HAP-1 (cell line): ENCODE results near the gene C12orf42.

Experiments
- DNase-seq, 2 experiments: peaks; one replicate each; pipeline ENCODE4 v3.0.0-alpha.2; 2016 to 2020; ENCODE audit warnings: low spot score in 2 of 2
- H3K27me3 ChIP-seq: fragments of 250-450 bp; sonication (Bioruptor Pico); 2 replicates; pipeline ENCODE4 v1.5.1; 2020; ENCODE audit warnings: low read depth, mild to moderate bottlenecking, moderate library complexity
- H3K36me3 ChIP-seq: fragments of 250-450 bp; sonication (Bioruptor Pico); replicated peaks from 2 replicates; pipeline ENCODE4 v1.5.1; 2020; ENCODE audit warnings: mild to moderate bottlenecking
- H3K4me1 ChIP-seq: fragments of 250-450 bp; sonication (Bioruptor Pico); 2 replicates; pipeline ENCODE4 v1.5.1; 2020; ENCODE audit warnings: mild to moderate bottlenecking
- H3K4me3 ChIP-seq: fragments of 250-450 bp; sonication (Bioruptor Pico); 2 replicates; pipeline ENCODE4 v1.5.1; 2020; ENCODE audit warnings: mild to moderate bottlenecking, moderate library complexity
- H3K9me3 ChIP-seq: fragments of 250-450 bp; sonication (Bioruptor Pico); 2 replicates; pipeline ENCODE4 v1.5.1; 2020; ENCODE audit warnings: mild to moderate bottlenecking, moderate library complexity
- in situ Hi-C: fragments of 300-500 bp; cut with MboI; formaldehyde crosslinking; loops from 3 replicates; pipeline ENCODE4 v1.14.3; 2020; ENCODE audit warnings: low sequenced_read_pairs, inconsistent platforms, mixed read lengths

Gene C12orf42

DNA sequence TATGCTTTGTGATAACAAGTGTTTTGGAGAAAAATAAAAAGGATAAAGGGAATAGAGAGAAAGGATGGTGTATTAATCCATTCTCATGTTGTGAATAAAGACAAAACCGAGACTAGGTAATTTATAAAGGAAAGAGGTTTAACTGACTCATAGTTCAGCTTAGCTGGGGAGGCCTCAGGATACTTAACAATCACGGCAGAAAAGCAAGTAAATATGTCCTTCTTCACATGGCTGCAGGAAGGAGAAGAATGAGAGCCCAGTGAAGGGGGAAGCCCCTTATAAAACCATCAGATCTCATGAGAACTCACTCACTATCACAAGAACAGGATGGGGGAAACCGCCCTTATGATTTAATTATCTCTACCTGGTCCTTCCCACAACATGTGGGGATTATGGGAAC, 18.1 kb upstream of the C12orf42 start:
- DNase-seq, result no peak
- no peaks in the 10 kb centered on the region for H3K27me3 ChIP-seq
- in situ Hi-C loops, result no loop called here
- no peaks in the 10 kb centered on the region for H3K4me1 ChIP-seq
- no peaks in the 10 kb centered on the region for H3K9me3 ChIP-seq
- no peaks in the 10 kb centered on the region for H3K36me3 ChIP-seq
- H3K4me3 ChIP-seq, result no peak overlapping the region

DNA sequence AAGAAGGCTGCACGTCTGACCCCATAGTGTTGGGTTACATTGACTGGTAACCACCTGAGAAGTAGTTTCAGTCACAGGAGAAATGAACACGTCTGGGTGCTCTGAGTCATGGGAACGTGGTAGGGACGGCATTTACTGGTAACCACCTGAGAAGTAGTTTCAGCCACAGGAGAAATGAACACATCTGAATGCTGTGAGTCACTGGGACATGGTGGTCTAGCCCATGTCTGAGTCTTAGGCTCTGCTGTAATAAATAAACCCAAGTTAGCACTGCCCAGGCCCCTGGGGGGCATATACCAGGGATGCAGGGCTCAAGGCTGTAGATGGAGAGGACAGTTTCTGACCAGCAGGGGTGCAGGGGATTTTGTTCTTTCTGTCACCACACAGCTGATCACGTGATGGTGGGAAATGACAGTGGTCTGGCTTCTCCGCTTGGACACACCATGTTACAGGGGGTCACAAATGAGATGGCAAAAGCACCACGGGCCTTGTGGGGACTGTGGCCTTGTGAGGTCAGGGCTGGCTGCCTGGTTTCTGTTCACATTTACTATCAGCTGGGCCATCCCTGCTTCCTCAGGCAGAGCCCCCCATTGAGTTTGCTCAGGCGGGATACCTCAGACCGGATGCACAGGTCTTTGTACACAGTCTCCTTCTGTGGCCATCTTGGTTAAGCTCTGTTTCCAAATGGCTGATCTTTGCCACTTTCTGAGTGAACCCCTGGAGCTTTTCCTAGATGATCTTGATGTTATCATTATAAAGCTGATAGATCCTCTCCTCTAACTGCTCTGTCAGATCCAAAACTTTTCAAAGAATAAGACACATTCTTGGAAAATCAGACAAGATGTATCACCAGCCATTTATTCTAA, 9.8 kb upstream of the C12orf42 start:
- DNase-seq, result no peak
- Histone ChIP-seq H3K9me3 (no peaks in the 10 kb centered on the region), H3K4me3 (no peak overlapping the region), H3K27me3 (no peaks in the 10 kb centered on the region), H3K36me3 (no peaks in the 10 kb centered on the region), H3K4me1 (no peaks in the 10 kb centered on the region)
- in situ Hi-C loops, result no loop called here

DNA sequence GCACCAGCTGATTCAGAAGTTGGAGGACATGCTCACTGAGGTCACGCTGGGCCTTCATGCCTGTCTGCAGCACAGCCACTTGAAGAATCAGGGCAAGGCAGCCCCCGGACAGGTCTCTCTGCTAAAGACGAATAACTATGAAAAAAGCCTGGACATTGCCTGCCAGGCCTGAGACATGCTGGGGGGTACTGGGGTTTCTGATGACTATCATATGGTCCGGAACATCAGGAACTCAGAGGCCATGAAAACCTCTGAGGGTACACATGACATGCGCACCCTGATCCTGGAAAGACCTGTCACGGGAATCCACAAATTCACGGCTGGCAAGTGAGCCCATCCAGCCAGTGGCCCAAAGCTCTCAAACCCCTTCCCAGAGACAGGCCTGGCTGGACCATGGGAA, 8.8 kb upstream of the C12orf42 start:
- in situ Hi-C loops, result no loop called here
- Histone ChIP-seq H3K27me3 (no peaks in the 10 kb centered on the region), H3K4me3 (no peak overlapping the region), H3K9me3 (no peaks in the 10 kb centered on the region), H3K36me3 (no peaks in the 10 kb centered on the region), H3K4me1 (no peaks in the 10 kb centered on the region)
- DNase-seq, result no peak

DNA sequence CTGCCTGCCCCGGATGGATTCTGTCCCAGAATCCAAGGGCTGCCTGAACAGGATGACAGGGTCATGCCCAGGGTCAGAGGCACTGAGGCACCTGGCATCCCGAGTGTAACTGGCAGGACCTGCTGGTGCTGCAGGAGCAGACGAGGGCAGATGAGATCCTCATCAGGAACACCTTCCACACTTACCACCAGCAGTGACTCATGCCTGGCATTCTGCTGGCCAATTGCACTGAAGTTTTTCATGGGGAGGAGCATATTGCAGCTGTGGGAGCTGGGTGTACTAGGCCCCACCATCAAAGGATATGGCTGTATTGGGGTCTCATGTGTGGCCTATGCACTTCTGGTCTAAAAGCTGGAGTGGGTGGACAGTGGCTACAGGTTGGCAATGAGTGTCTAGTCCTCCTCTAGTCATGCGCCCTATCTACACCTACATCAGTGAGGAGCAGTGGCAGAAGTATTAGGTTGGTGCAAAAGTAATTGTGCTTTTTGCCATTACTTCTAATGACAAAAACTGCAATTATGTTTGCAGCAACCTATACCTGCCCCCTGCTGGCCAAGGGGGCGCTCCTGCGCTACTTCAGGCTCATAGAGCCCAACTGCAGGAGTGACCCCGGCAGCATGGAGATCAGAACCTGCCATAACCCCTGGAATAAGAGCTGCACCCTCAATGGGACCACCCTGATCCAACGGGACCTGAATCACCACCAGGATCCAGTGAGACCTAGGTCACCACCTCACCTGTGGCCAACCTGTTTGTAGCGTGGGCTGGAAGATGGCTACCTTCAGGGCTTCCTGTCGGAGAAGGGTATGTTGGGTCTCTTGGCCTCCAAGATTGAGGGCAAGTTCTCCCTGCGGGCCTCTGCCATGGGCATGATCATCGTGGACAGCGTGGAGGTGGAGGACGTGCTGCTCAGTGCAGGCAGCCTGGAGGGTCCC, 8.0 kb upstream of the C12orf42 start:
- Histone ChIP-seq H3K9me3 (no peaks in the 10 kb centered on the region), H3K27me3 (peaks cover 2% of the 10 kb centered on the region; the same call in 1 of the 2 replicates), H3K4me1 (no peaks in the 10 kb centered on the region), H3K36me3 (no peaks in the 10 kb centered on the region), H3K4me3 (no peak overlapping the region)
- in situ Hi-C loops, result no loop called here
- DNase-seq, result peak in 1 of 2 experiments; percentile 54

DNA sequence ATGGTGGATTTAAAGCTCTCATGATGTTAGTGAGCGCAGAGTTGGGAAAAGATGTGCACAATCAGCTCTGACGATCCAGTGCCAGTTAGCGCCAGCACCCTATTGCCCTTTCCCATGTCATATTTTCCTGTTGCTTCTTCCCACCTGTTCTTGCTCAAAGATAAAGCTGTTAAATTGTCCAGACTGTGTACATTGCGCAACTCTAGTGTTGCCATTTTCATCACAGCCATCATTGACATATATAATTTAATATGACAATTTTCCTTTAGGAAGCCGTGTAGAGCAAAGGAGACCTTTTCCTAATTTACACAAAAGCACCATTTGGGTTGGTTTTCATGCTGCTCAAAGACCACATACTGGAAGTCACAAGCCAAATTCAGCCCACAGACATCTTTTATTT, 5.7 kb upstream of the C12orf42 start:
- no peak for DNase-seq
- in situ Hi-C loops, result no loop called here
- H3K27me3 ChIP-seq, result peaks cover 2% of the 10 kb centered on the region; the same call in 1 of the 2 replicates
- H3K4me3 ChIP-seq, result no peak overlapping the region
- H3K4me1 ChIP-seq, result no peaks in the 10 kb centered on the region
- H3K36me3 ChIP-seq, result no peaks in the 10 kb centered on the region
- H3K9me3 ChIP-seq, result no peaks in the 10 kb centered on the region

DNA sequence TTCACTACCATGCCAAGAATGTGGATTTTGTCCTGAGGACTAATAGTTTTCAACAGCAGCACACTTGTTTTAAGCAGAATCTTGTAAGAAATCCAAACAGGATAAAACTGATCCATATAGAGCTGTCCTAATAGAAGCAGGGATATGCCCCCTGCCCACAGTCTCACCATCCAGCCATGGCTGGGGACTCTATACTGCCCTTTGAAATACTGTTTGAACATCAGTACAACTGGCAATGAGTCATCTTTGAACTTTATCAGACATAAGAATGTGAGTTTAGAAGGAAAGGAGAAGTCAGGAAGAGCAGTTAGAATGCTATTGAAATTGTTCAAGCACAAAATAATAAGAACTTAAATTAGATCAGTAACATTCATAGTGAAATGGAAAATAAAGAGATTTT, 3.8 kb upstream of the C12orf42 start:
- Histone ChIP-seq H3K4me1 (no peaks in the 10 kb centered on the region; the same call in 1 of the 2 replicates), H3K9me3 (no peaks in the 10 kb centered on the region), H3K4me3 (no peak overlapping the region), H3K36me3 (no peaks in the 10 kb centered on the region), H3K27me3 (peaks cover 7% of the 10 kb centered on the region)
- DNase-seq, result no peak
- in situ Hi-C loops, result no loop called here

- H3K27me3 ChIP-seq, result peaks cover 7% of the 10 kb centered on the region
- no peaks in the 10 kb centered on the region; the same call in 1 of the 2 replicates for H3K4me1 ChIP-seq
- H3K9me3 ChIP-seq, result no peaks in the 10 kb centered on the region
- DNase-seq, result no peak
- in situ Hi-C loops, result no loop called here
- no peak overlapping the region for H3K4me3 ChIP-seq
- no peaks in the 10 kb centered on the region for H3K36me3 ChIP-seq
Measured at GRCh38 chr12:103498990-103499389, 3.2 kb upstream of the C12orf42 start.

- in situ Hi-C loops, result no loop called here
- H3K36me3 ChIP-seq, result no peaks in the 10 kb centered on the region
- H3K4me1 ChIP-seq, result no peaks in the 10 kb centered on the region; the same call in 1 of the 2 replicates
- H3K4me3 ChIP-seq, result no peak overlapping the region
- no peaks in the 10 kb centered on the region for H3K9me3 ChIP-seq
- DNase-seq, result no peak
- H3K27me3 ChIP-seq, result peaks cover 7% of the 10 kb centered on the region
Measured at GRCh38 chr12:103494734-103495468, 867 bp downstream of the C12orf42 start.

GRCh38 chr12:103494051-103494733, 1.6 kb downstream of the C12orf42 start:
- H3K27me3 ChIP-seq, result peaks cover 6% of the 10 kb centered on the region
- H3K4me3 ChIP-seq, result no peak overlapping the region
- H3K9me3 ChIP-seq, result no peaks in the 10 kb centered on the region
- in situ Hi-C loops, result no loop called here
- no peak for DNase-seq
- H3K36me3 ChIP-seq, result no peaks in the 10 kb centered on the region
- H3K4me1 ChIP-seq, result no peaks in the 10 kb centered on the region; the same call in 1 of the 2 replicates

DNA sequence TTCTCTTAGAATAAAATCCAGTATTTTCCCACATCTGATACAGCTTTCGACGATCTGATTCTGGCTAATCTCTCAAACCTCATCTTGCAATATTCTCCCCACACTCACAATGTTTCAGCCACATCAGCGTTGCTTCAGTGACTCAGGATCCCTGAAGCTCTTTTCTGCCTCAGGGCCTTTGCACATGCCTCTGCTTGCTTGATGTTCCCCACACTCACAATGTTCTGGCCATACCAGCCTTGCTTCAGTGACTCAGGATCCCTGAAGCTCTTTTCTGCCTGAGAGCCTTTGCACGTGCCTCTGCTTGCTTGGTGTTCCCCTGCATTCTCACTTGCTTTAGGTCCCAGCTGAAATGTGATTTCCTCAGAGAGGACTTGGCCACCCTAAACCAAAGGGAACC, 2.6 kb downstream of the C12orf42 start:
- H3K9me3 ChIP-seq, result no peaks in the 10 kb centered on the region
- DNase-seq, result no peak
- H3K4me1 ChIP-seq, result no peaks in the 10 kb centered on the region; the same call in 1 of the 2 replicates
- H3K36me3 ChIP-seq, result no peaks in the 10 kb centered on the region
- H3K4me3 ChIP-seq, result no peak overlapping the region
- in situ Hi-C loops, result no loop called here
- peaks cover 5% of the 10 kb centered on the region for H3K27me3 ChIP-seq

DNA sequence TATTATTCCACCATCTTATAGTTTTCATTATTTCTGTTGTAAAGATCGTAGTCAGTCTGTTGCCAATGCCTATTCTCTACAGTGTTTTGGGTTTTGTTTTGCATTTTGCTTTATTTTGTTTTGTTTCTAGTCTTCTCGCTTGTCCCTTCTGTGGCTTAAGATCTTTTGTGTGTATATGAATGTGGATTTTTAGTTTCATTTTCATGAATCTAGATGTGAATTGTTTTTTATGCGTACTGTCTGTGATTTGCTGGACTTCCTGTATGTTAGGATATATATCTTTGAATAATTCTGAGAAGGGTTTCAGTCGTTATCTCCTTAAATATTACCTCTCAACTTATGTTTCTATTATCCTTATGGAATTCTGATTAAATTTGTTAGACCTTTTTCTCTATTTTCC, 13.4 kb downstream of the C12orf42 start:
- in situ Hi-C loops, result no loop called here
- Histone ChIP-seq H3K9me3 (0 out of 2 replicates have a peak, but pooled peaks cover 3% of the 10 kb centered on the region), H3K36me3 (no peaks in the 10 kb centered on the region), H3K4me1 (no peaks in the 10 kb centered on the region), H3K4me3 (no peak overlapping the region), H3K27me3 (no peaks in the 10 kb centered on the region)
- DNase-seq, result no peak

DNA sequence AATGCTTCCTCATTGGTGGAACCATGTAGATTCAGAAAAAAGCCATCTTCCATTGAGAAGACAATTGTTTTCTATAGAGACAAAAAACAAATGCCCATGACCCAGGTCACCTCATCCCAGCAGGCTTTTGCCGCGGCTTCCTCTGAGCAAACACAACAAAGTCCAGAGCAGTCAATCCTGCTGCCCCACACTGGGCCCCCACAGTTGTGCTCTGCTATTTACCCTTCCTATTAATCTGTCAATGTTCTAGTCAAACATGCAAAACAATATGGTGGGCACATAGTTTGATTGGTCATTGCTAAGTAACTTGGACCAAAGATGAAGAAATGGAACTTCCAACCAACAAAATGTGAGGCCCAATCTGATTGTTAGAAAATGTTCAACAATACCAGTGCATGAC, 20.7 kb downstream of the C12orf42 start:
- no peaks in the 10 kb centered on the region for H3K4me1 ChIP-seq
- no peaks in the 10 kb centered on the region for H3K36me3 ChIP-seq
- H3K4me3 ChIP-seq, result no peak overlapping the region
- H3K9me3 ChIP-seq, result no peaks in the 10 kb centered on the region
- in situ Hi-C loops, result no loop called here
- no peaks in the 10 kb centered on the region for H3K27me3 ChIP-seq
- no peak for DNase-seq

DNA sequence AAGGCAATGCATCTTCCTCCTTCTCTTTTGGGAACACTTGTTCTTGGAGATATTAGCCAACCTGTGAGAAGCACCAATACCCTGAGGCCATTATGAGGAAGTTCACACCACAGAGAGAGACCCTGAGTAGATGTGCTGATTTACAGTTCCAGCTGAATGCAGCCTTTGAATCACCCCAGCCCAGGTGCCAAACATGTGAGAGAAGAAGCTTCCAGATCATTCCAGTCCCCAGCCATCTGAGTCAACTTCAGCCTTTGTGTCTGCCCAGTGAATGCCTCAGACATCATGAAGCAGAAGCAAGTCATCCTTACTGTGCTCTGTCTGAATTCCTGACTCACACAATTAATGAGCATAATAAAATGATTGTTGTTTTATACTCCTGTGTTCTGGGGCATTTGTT, 25.1 kb downstream of the C12orf42 start:
- in situ Hi-C loops, result no loop called here
- Histone ChIP-seq H3K27me3 (no peaks in the 10 kb centered on the region), H3K4me3 (no peak overlapping the region)

More for the DNA sequence above, 25.1 kb downstream of the C12orf42 start:
- Histone ChIP-seq H3K36me3 (no peaks in the 10 kb centered on the region), H3K9me3 (no peaks in the 10 kb centered on the region), H3K4me1 (no peaks in the 10 kb centered on the region)
- no peak for DNase-seq
